GM23338 (cell line): Measurements from ENCODE around the gene PVR. TPM values are rescaled to one million over a fixed set of nuclear protein-coding genes. Genes with fewer than 3 reads are reported as not detected.

Experiments used
- ATAC-seq: fragments of 200-7000 bp; cut with Tn5 transposase; 3 replicates; pipeline ENCODE4 v1.9.1; 2020
- DNase-seq: peaks from one replicate; pipeline ENCODE4 v3.0.0-alpha.2; 2015; ENCODE audit warnings: low spot score
- H2AFZ ChIP-seq: fragments of 200-600 bp; sonication (generic); 2 replicates; pipeline ENCODE4 v1.8.0; 2016; ENCODE audit warnings: antibody characterized with exemption, mild to moderate bottlenecking, moderate library complexity
- H3F3A ChIP-seq: fragments of 200-600 bp; sonication (generic); replicated peaks from 2 replicates; pipeline ENCODE4 v1.8.0; 2017; ENCODE audit warnings: antibody characterized with exemption, mixed run types, low read depth
- H3K27ac ChIP-seq: fragments of 200-600 bp; sonication (generic); 2 replicates; pipeline ENCODE4 v1.6.1; 2016; ENCODE audit warnings: low read depth
- H3K27me3 ChIP-seq: fragments of 200-600 bp; sonication (generic); 2 replicates; pipeline ENCODE4 v1.8.0; 2016; ENCODE audit warnings: mild to moderate bottlenecking, mixed run types, moderate library complexity; ENCODE audit not compliant: insufficient read depth
- H3K36me3 ChIP-seq: fragments of 200-600 bp; sonication (generic); 2 replicates; pipeline ENCODE4 v1.8.0; 2016; ENCODE audit warnings: mild to moderate bottlenecking; ENCODE audit not compliant: insufficient read depth
- H3K4me1 ChIP-seq: fragments of 200-600 bp; sonication (generic); 2 replicates; pipeline ENCODE4 v1.8.0; 2016; ENCODE audit warnings: mild to moderate bottlenecking, moderate library complexity; ENCODE audit not compliant: insufficient read depth
- H3K4me2 ChIP-seq: fragments of 200-600 bp; sonication (generic); 2 replicates; pipeline ENCODE4 v1.7.1; 2017; ENCODE audit warnings: mixed run types
- H3K4me3 ChIP-seq: fragments of 200-600 bp; sonication (generic); 2 replicates; pipeline ENCODE4 v1.6.1; 2016; ENCODE audit warnings: mixed run types
- H3K79me2 ChIP-seq: fragments of 200-600 bp; sonication (generic); replicated peaks from 2 replicates; pipeline ENCODE4 v1.8.0; 2017; ENCODE audit warnings: mild to moderate bottlenecking; ENCODE audit not compliant: insufficient read depth
- H3K9me2 ChIP-seq: fragments of 200-600 bp; sonication (generic); 2 replicates; pipeline ENCODE4 v1.8.0; 2017; ENCODE audit not compliant: insufficient read depth
- H4K20me1 ChIP-seq: fragments of 200-600 bp; sonication (generic); replicated peaks from 2 replicates; pipeline ENCODE4 v1.8.0; 2017; ENCODE audit warnings: mild to moderate bottlenecking; ENCODE audit not compliant: insufficient read depth
- H3K27ac Mint-ChIP-seq: 2 replicates; pipeline ENCODE4 v1.8.0; 2020; ENCODE audit warnings: inconsistent platforms, mild to moderate bottlenecking, moderate library complexity, mixed read lengths
- H3K27me3 Mint-ChIP-seq: 3 replicates; pipeline ENCODE4 v1.8.0; 2022; ENCODE audit warnings: low read depth, mild to moderate bottlenecking, moderate library complexity, mixed read lengths, inconsistent platforms; ENCODE audit not compliant: insufficient read depth, poor library complexity
- H3K36me3 Mint-ChIP-seq: 3 replicates; pipeline ENCODE4 v1.8.0; 2021; ENCODE audit warnings: low read depth, mild to moderate bottlenecking, inconsistent platforms, moderate library complexity, mixed read lengths
- H3K4me1 Mint-ChIP-seq: 3 replicates; pipeline ENCODE4 v1.8.0; 2020; ENCODE audit warnings: mild to moderate bottlenecking, inconsistent platforms, mixed read lengths
- H3K4me3 Mint-ChIP-seq: 3 replicates; pipeline ENCODE4 v1.8.0; 2021; ENCODE audit warnings: moderate library complexity, mild to moderate bottlenecking, inconsistent platforms, mixed read lengths
- H3K9me3 Mint-ChIP-seq: 3 replicates; pipeline ENCODE4 v1.8.0; 2020; ENCODE audit warnings: moderate library complexity, mild to moderate bottlenecking, inconsistent platforms, mixed read lengths
- CREB1 ChIP-seq: fragments of 250-450 bp; sonication (Bioruptor Pico); IDR thresholded peaks from 2 replicates; pipeline ENCODE4 v1.5.0; 2020; ENCODE audit warnings: low read depth, mild to moderate bottlenecking, moderate library complexity
- EZH2 ChIP-seq: fragments of 200-600 bp; sonication (generic); IDR thresholded peaks from one replicate; pipeline ENCODE4 v1.8.0; 2017; ENCODE audit warnings: antibody characterized with exemption, mild to moderate bottlenecking, low read depth; ENCODE audit not compliant: unreplicated experiment
- EZH2phosphoT487 ChIP-seq: fragments of 200-600 bp; sonication (generic); IDR thresholded peaks from one replicate; pipeline ENCODE4 v1.8.1; 2018; ENCODE audit warnings: antibody characterized with exemption; ENCODE audit not compliant: unreplicated experiment
- JUNB ChIP-seq: IDR thresholded peaks from one replicate; pipeline ENCODE4 v1.6.1; 2016; ENCODE audit warnings: antibody characterized with exemption; ENCODE audit not compliant: unreplicated experiment
- NANOG ChIP-seq: IDR thresholded peaks from 2 replicates; pipeline ENCODE4 v1.6.1; 2016; ENCODE audit warnings: antibody characterized with exemption, borderline replicate concordance
- POLR2AphosphoS5 ChIP-seq: IDR thresholded peaks from 2 replicates; pipeline ENCODE4 v1.6.1; 2016; ENCODE audit warnings: antibody characterized with exemption, low read depth
- STAT1 ChIP-seq: IDR thresholded peaks from one replicate; pipeline ENCODE4 v1.6.1; 2016; ENCODE audit warnings: antibody characterized with exemption; ENCODE audit not compliant: unreplicated experiment
- ZNF114 ChIP-seq: fragments of 250-450 bp; sonication (Bioruptor Pico); IDR thresholded peaks from 2 replicates; pipeline ENCODE4 v1.5.0; 2020; ENCODE audit warnings: mild to moderate bottlenecking, moderate library complexity
- ZNF331 ChIP-seq: fragments of 250-450 bp; sonication (Bioruptor Pico); IDR thresholded peaks from 2 replicates; pipeline ENCODE4 v1.5.0; 2020; ENCODE audit warnings: low read depth, mild to moderate bottlenecking, moderate library complexity
- polyA plus RNA-seq: library from polyadenylated mRNA; unstranded; fragments of >200 nt; fragmentation: Nextera tagmentation; extraction: Ambion mirVana; gene quantifications from 2 replicates; pipeline ENCODE4 v1.2.1, GENCODE V29; 2016
- total RNA-seq: library from RNA; depleted of rRNA; stranded (reverse); fragments of >200 nt; shearing (Covaris generic); gene quantifications from 2 replicates; pipeline ENCODE4 v1.2.3, GENCODE V29; 2014
- TF ChIP-seq, protein P1 (sequence below): IDR thresholded peaks from one replicate; pipeline ENCODE4 v1.6.1; 2018; ENCODE audit warnings: antibody characterized with exemption; ENCODE audit not compliant: unreplicated experiment
- TF ChIP-seq, protein P2 (sequence below): IDR thresholded peaks from 2 replicates; pipeline ENCODE4 v1.6.1; 2016; ENCODE audit warnings: antibody characterized with exemption
- TF ChIP-seq, protein P3 (sequence below), 2 experiments: fragments of 200-600 bp in 1 of 2; sonication (generic) in 1 of 2; conservative IDR thresholded peaks; 2 replicates each; pipeline versions ENCODE4 v1.5.1 to v1.6.1; 2016 to 2017; ENCODE audit warnings: antibody characterized with exemption in 2 of 2, low read depth in 2 of 2, mild to moderate bottlenecking in 2 of 2, moderate library complexity in 1 of 2
- TF ChIP-seq, protein P4 (sequence below): fragments of 250-450 bp; sonication (Bioruptor Pico); IDR thresholded peaks from 2 replicates; pipeline ENCODE4 v1.5.0; 2020; ENCODE audit warnings: mild to moderate bottlenecking, moderate library complexity

PVR gene
- total and polyA plus RNA-seq, 2 experiments from 2014 or later = 4.8 to 19.0 TPM

DNA sequence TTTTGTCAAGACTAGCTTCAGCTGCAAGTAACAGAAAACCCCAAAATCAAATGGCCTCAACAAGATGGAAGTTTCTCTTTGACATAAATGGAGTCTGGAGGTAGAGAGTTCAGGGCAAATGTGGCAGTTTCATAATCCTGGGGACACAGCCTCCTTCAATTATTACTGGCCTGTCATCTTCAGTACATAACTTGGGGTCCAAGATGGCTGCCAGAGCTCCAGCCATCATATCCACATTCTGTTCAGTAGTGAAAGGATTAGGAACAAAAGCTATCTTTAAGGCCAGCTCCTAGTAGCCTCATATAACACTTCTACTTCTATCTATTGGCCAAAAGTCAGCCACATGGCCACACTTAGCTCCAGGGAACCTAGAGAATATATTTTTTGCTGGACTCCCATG is 45.4 kb upstream of the PVR start:
- Histone ChIP-seq H3K27me3 (no peaks in the 10 kb centered on the region), H3K4me3 (no peak overlapping the region), H3K4me2 (no peak overlapping the region), H3K4me1 (peaks cover 22% of the 10 kb centered on the region), H3K79me2 (no peaks in the 10 kb centered on the region), H3F3A (peaks cover 4% of the 10 kb centered on the region), H3K27ac (no peak overlapping the region), H3K36me3 (no peaks in the 10 kb centered on the region), H3K9me2 (peaks cover 18% of the 10 kb centered on the region), H2AFZ (no peak overlapping the region), H4K20me1 (no peaks in the 10 kb centered on the region)
- Mint-ChIP-seq H3K36me3 (no peaks in the 10 kb centered on the region; the same call in 2 of the 3 replicates), H3K27me3 (peaks cover 7% of the 10 kb centered on the region), H3K27ac (no peak overlapping the region), H3K9me3 (peaks cover 12% of the 10 kb centered on the region), H3K4me3 (no peak overlapping the region), H3K4me1 (peaks cover 13% of the 10 kb centered on the region)
- TF ChIP-seq NANOG (no peak), ZNF114 (CRISPR knock-in tag) (no peak), ZNF331 (no peak), EZH2phosphoT487 (no peak), POLR2AphosphoS5 (no peak), EZH2 (no peak), STAT1 (no peak), CREB1 (no peak), JUNB (no peak)
- TF ChIP-seq, protein P1, sequence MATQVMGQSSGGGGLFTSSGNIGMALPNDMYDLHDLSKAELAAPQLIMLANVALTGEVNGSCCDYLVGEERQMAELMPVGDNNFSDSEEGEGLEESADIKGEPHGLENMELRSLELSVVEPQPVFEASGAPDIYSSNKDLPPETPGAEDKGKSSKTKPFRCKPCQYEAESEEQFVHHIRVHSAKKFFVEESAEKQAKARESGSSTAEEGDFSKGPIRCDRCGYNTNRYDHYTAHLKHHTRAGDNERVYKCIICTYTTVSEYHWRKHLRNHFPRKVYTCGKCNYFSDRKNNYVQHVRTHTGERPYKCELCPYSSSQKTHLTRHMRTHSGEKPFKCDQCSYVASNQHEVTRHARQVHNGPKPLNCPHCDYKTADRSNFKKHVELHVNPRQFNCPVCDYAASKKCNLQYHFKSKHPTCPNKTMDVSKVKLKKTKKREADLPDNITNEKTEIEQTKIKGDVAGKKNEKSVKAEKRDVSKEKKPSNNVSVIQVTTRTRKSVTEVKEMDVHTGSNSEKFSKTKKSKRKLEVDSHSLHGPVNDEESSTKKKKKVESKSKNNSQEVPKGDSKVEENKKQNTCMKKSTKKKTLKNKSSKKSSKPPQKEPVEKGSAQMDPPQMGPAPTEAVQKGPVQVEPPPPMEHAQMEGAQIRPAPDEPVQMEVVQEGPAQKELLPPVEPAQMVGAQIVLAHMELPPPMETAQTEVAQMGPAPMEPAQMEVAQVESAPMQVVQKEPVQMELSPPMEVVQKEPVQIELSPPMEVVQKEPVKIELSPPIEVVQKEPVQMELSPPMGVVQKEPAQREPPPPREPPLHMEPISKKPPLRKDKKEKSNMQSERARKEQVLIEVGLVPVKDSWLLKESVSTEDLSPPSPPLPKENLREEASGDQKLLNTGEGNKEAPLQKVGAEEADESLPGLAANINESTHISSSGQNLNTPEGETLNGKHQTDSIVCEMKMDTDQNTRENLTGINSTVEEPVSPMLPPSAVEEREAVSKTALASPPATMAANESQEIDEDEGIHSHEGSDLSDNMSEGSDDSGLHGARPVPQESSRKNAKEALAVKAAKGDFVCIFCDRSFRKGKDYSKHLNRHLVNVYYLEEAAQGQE = no peak
- TF ChIP-seq, protein P2, sequence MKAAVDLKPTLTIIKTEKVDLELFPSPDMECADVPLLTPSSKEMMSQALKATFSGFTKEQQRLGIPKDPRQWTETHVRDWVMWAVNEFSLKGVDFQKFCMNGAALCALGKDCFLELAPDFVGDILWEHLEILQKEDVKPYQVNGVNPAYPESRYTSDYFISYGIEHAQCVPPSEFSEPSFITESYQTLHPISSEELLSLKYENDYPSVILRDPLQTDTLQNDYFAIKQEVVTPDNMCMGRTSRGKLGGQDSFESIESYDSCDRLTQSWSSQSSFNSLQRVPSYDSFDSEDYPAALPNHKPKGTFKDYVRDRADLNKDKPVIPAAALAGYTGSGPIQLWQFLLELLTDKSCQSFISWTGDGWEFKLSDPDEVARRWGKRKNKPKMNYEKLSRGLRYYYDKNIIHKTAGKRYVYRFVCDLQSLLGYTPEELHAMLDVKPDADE = no peak
- TF ChIP-seq, protein P3, sequence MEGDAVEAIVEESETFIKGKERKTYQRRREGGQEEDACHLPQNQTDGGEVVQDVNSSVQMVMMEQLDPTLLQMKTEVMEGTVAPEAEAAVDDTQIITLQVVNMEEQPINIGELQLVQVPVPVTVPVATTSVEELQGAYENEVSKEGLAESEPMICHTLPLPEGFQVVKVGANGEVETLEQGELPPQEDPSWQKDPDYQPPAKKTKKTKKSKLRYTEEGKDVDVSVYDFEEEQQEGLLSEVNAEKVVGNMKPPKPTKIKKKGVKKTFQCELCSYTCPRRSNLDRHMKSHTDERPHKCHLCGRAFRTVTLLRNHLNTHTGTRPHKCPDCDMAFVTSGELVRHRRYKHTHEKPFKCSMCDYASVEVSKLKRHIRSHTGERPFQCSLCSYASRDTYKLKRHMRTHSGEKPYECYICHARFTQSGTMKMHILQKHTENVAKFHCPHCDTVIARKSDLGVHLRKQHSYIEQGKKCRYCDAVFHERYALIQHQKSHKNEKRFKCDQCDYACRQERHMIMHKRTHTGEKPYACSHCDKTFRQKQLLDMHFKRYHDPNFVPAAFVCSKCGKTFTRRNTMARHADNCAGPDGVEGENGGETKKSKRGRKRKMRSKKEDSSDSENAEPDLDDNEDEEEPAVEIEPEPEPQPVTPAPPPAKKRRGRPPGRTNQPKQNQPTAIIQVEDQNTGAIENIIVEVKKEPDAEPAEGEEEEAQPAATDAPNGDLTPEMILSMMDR (conservative IDR thresholded peaks at IDR 0.05; ENCODE audit: low read depth in 2 of 2) = no peak
- TF ChIP-seq, protein P4, sequence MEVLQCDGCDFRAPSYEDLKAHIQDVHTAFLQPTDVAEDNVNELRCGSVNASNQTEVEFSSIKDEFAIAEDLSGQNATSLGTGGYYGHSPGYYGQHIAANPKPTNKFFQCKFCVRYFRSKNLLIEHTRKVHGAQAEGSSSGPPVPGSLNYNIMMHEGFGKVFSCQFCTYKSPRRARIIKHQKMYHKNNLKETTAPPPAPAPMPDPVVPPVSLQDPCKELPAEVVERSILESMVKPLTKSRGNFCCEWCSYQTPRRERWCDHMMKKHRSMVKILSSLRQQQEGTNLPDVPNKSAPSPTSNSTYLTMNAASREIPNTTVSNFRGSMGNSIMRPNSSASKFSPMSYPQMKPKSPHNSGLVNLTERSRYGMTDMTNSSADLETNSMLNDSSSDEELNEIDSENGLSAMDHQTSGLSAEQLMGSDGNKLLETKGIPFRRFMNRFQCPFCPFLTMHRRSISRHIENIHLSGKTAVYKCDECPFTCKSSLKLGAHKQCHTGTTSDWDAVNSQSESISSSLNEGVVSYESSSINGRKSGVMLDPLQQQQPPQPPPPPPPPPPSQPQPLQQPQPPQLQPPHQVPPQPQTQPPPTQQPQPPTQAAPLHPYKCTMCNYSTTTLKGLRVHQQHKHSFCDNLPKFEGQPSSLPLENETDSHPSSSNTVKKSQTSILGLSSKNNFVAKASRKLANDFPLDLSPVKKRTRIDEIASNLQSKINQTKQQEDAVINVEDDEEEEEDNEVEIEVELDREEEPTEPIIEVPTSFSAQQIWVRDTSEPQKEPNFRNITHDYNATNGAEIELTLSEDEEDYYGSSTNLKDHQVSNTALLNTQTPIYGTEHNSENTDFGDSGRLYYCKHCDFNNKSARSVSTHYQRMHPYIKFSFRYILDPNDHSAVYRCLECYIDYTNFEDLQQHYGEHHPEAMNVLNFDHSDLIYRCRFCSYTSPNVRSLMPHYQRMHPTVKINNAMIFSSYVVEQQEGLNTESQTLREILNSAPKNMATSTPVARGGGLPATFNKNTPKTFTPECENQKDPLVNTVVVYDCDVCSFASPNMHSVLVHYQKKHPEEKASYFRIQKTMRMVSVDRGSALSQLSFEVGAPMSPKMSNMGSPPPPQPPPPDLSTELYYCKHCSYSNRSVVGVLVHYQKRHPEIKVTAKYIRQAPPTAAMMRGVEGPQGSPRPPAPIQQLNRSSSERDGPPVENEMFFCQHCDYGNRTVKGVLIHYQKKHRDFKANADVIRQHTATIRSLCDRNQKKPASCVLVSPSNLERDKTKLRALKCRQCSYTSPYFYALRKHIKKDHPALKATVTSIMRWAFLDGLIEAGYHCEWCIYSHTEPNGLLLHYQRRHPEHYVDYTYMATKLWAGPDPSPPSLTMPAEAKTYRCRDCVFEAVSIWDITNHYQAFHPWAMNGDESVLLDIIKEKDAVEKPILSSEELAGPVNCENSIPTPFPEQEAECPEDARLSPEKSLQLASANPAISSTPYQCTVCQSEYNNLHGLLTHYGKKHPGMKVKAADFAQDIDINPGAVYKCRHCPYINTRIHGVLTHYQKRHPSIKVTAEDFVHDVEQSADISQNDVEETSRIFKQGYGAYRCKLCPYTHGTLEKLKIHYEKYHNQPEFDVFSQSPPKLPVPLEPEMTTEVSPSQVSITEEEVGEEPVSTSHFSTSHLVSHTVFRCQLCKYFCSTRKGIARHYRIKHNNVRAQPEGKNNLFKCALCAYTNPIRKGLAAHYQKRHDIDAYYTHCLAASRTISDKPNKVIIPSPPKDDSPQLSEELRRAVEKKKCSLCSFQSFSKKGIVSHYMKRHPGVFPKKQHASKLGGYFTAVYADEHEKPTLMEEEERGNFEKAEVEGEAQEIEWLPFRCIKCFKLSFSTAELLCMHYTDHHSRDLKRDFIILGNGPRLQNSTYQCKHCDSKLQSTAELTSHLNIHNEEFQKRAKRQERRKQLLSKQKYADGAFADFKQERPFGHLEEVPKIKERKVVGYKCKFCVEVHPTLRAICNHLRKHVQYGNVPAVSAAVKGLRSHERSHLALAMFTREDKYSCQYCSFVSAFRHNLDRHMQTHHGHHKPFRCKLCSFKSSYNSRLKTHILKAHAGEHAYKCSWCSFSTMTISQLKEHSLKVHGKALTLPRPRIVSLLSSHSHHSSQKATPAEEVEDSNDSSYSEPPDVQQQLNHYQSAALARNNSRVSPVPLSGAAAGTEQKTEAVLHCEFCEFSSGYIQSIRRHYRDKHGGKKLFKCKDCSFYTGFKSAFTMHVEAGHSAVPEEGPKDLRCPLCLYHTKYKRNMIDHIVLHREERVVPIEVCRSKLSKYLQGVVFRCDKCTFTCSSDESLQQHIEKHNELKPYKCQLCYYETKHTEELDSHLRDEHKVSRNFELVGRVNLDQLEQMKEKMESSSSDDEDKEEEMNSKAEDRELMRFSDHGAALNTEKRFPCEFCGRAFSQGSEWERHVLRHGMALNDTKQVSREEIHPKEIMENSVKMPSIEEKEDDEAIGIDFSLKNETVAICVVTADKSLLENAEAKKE (CRISPR knock-in tag) = no peak
- ATAC-seq (no peak), DNase-seq (no peak)
